KG1 (cell line): ENCODE measurements around the gene CHRNB4.
"Not testable (repeated sequence)": the region's sequence is repeated elsewhere in the genome, so short reads cannot be mapped to it uniquely, and the experiment has no call there.

Source experiments
- DNase-seq: peaks from one replicate; lab custom pipeline; 2025; lab: John Stamatoyannopoulos, UW

The CHRNB4 gene

GRCh38 chr15:78641102-78641748 lies at the start of gene CHRNB4:
Gene CHRNB4, minus strand, starts transcription at chr15:78641210. Its CDS starts 77 bp downstream, at chr15:78641133.
- DNase-seq: no peak

DNA sequence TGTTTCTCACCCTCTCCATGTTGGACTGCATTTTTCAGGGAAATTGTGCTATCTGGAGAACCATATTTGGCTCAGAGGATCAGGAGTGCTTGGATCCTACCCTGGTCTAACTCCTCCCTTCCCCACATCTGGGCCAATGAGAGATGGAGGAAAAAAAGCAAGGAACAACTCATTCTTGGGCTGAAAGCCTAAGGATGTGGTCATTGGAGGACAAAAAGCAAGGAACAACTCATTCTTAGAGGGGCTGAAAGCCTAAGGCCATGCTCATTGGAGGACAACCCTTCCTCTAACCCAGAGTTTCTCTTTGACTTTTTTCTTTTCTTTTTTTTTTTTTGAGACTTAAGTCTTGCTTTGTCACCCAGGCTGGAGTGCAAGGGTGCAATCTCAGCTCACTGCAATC lies 48.6 kb upstream of the CHRNB4 start:
- no peak for DNase-seq

DNA sequence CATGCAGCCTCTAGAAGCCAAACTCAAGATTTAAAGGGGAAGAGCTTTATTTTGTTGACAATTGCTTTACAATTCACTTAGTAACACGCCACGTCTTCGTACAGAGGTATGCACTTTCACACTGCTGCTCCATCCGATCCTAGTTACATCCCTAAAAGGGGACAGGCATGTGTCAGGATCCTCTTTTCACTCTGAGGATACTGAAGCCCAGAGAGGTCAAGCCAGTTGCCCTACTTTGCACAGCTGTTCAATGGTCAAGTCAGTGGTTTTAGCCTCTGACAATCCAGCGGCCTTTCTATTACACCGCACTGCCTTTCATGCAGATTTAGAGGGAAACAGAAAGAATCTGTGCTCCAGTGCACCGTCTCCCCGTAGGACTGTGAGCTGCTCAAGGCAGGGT lies 44.9 kb upstream of the CHRNB4 start:
- DNase-seq: no peak

- no peak for DNase-seq
These were observed 44.3 kb upstream of the CHRNB4 start for GRCh38 chr15:78685159-78685921.

DNA sequence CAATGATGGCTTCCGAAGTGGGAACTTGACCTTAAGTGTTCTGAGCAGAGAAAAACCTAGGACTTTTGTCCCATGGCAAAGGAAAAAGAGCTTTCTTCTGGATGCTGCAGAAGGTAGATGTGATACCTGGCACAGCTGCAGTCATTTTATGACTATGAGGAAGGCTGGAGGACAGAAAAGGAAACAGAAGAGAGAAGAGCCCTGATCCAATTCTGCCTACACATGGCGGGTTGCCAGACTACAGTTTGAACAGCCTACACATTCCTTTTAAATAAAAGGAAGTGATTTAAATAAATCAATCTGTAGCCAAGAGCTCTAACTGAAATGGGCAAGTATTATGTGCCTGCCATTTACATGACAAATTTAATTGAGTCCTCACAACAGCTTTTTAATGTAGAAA lies 43.6 kb upstream of the CHRNB4 start:
- no peak for DNase-seq

GRCh38 chr15:78683599-78683998 lies 42.6 kb upstream of the CHRNB4 start:
- not testable (repeated sequence) for DNase-seq

GRCh38 chr15:78682693-78683410 lies 41.8 kb upstream of the CHRNB4 start:
- DNase-seq: no peak

DNA sequence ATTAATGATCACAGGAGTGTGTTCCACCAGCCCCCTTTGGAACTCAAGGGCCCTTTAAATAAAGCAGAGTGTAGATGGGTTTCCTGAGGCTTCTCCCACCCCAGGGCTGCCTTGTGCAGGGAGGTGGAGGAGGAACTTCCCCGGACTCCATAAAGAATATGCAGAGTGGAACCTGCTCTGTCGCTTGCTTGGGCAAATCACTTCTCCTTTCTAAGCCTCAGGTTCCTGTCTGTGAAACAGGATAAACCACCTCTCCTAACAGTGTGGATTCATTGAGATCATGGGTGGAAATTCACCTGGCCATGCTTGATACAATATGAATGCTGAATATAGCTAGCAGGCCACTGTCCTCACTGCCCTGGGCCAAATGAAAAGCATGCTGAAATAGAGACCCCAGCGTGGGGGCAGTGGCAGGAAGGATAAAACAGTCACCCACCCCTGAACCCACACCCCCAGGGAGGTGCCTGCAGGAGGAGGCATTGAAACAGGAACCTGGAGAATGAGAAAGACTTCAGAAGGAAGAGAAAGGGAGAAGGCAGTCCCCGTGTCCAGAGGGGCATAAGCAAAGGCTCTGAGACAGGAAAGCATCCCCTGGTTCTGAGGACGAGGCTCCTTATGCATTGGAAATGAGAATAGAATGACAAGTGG lies 41.1 kb upstream of the CHRNB4 start:
- no peak for DNase-seq

DNA sequence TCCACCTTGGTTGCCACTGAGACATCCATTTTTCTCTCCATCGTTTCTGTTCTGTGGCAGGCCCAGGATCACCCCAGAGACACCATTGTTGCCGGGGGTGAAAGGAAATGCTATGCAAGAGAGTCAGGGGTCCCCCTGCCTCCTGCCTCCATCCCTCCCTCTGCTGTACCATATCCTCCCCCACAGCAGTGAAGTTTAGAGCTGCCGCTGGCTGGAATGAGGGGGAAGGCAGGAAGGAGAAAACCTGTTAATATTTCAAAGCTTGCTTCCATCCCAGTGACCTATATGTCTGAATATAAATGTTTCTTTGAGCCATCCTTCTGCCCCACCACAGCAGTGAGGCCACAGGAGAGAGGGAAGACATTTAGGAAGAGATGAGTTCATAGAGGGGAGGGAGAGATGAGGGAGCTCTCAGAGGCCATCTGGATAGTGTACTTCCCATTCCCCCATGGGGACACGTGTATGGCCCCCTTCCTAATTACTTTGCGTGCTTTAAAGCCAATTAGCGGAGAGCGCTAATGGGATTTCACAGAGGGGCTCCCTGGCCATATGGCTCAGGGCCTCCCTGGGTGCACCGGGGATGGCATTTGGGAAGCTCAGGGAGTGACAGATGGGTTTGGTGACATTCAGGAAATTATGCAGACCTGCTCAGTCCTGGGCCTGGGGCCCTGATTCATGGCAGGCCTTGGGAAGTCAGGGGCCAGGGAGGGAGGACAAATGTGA lies 40.4 kb upstream of the CHRNB4 start:
- no peak for DNase-seq

DNA sequence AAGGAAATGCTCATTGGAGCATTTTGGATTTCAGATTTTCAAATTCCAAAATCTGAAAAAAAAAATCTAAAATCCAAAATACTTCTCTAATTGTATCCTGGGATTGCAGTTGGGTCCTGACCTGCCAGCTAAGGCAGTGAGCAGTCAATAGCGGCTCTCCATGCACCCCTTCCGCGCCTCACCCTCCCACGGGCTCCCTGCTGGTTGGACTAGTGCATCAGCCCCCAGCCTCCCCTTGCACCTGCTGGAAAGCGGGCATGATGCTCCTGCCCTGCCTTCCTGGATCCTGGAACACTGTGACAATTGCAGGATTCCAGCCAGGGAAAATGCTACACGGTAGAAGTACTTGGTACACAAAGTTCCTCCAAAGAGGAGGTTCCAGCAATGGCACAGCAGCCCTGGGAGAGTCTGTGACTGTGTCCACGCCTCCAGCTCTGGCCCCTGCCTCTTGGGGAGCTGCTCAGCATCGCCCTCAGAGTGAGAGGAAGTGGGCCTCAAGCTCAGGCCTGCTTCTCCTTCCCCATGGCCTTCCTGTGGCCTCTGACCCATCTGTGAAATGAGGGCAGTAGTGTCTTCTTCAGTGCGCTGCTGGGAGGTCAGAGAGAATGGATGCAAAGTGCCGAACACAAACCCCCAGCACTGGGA lies 39.5 kb upstream of the CHRNB4 start:
- DNase-seq: peak; percentile 41

DNA sequence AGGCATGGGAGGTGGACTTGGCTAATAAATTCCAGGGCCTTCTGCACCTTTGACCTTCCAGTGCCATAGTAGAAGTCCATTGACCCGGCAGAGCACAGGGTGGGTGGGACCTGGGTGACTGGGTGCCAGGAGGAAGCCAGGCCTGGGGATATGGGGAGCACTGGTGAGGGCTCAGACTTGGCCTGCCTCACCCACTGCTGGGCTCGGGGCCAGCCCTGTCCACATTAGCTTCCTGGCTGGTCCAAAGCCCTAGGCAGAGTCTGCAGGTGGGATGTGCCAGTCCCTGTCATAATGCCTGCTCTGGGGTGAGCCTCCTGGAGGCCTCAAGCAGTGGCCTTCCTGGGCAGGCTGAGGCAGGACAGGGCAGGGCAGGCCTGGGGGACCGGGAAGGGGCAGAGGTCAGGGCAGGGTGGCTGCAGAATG lies 38.1 kb upstream of the CHRNB4 start:
- no peak for DNase-seq

DNA sequence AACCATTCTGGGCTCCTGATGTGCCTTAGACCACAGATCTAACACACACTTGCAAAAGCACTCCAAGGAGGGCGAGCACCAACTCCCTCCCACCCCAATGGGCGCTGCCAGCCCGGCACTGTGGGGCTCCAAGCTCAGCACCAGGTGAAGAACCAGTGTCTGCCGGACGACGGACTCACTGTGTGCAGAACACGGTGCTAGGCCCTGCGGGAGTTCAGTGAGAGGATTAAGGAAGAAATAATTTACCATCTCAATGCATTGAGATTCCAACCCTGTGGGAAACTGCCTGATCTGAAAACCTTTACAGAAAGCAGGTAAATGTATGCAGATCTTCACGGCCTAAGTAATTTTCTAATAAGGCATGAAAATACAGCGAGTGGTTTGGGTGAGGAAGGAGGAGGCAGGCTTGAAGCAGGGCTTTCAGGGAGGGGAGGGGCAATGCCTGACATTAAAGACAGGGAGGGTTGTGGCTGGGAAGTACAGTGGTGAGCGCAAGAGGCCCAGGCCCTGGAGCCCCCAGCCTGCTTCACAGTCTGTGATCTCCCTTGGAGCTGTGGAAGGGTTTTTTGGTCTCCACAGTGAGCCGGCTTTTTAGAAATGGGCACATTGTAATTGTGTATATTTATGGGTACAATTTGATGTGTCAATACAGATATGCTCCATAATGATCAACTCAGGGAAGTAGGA lies 35.6 kb upstream of the CHRNB4 start:
- DNase-seq: no peak

- no peak for DNase-seq
These were observed 34.8 kb upstream of the CHRNB4 start for GRCh38 chr15:78675617-78676360.

DNA sequence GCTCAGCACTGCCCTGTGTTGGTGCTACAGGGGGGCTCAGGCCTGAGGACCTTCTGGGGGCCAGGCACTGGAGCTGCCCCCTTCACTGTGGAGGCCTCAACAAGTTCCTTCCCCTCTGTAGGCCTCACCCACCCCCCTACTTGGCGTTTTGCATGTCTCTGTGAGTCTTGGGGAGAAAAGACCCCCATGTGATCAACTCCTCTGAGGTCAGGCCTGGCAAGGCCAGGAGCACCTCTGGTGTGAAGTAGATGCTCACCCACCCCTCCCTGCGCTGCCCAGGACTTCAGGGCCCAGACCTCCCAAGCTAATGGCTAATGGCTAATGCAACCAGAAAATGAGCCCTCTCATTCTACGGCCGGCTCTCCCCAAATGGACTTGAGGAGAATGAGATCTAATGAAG lies 34.2 kb upstream of the CHRNB4 start:
- DNase-seq: no peak

DNA sequence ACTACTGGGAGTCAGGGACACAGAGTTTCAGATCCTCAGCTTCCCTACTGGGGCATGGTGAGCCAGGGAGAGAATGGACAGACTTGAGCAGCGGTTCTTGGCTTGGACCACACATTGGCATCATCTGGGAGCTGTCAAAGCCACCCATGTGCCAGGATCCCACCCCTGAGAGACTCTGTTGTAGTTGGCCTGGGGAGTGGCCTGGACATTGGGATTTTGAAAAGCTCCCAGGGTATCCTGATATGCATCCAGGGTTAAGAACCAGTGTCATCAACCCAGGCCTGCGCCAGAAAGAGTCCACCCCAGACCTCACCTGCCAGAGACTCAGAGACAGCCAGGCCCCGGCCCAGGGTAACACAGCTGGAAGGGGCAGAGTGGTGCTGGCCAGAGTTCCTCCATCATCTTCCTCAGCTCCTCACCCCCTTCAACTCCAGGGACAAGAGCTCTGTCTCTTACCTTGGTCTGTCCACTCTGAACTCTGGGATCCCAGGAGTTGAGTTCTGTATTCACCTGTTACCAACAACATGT lies 33.0 kb upstream of the CHRNB4 start:
- no peak for DNase-seq

GRCh38 chr15:78673476-78673875 lies 32.5 kb upstream of the CHRNB4 start:
- no peak for DNase-seq

DNA sequence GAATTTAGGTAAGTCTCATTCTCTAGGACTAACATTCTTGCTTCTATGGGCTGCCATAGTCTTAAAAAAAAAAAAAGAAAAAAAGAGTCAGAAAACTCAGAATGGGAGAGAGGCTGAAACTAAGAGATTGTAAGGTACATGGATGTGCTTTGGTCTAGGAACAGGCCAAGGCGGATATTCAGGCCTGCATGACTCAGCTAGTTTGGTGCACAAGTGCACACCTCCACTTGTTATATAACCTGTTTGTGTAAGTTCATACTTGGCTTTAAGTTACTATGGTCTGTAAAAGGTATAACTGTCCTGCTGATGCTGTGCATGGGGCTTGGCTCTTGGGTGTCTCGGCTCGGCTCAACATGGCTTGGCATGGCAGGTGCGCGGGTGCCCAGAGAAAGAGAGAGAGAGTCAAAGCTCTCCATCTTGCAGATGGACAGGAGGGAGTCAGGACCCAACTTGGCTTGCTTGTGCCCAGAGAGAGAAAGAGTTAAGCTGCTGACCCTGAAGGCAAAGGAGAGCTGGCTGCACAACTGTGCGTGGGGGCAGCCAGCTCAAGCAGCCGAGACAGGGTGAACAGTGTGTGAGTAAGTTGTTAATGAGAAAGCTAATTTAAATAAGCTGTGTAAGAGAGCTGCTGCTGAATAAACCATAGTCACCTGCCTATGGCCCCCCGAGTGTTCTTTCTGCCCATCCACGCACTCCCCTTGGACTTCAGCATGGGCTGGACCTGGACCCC lies 31.4 kb upstream of the CHRNB4 start:
- DNase-seq: no peak

GRCh38 chr15:78671626-78672211 lies 30.7 kb upstream of the CHRNB4 start:
- no peak for DNase-seq

DNA sequence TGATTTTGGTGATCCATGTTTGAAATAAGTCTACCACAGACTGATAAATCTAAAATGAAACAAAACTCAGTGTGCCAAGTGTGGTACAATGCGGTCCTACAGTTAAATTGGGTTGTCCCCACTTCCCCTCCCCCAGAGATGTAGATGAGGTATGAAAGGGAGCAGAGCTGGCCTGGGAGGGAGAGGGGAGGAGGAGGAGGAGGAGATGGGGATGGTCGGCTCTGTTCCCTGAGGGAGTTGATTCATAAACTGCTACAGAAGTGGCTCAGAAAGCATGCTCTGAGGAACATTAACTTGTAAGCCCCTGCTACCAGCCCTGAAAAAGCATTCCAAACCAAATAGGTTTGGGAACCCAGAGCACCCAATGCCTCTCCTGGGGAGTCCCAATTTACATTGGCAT lies 28.0 kb upstream of the CHRNB4 start:
- DNase-seq: no peak
